Astrocyte of the spinal cord (primary cell): ENCODE results near the gene B4GALT3.
A peak's percentile ranks its signal among the peaks of the same experiment; 100 is the strongest.

ENCODE experiments used
- DNase-seq: peaks from one replicate; pipeline ENCODE4 v3.0.0; 2011; ENCODE audit warnings: low read depth, low spot score
- H3K4me3 ChIP-seq: 2 replicates; pipeline ENCODE4 v1.5.1; 2011; ENCODE audit warnings: low read depth, mild to moderate bottlenecking, low read length, moderate library complexity
- in situ Hi-C: cut with HindIII; loops from 2 replicates; pipeline ENCODE4 v1.10.0; 2017; ENCODE audit warnings: low sequenced_read_pairs
- TF ChIP-seq, protein P1 (sequence below): IDR thresholded peaks from 2 replicates; pipeline ENCODE4 v1.5.1; 2012; ENCODE audit warnings: low read depth, mild to moderate bottlenecking, low read length, inconsistent platforms

The B4GALT3 gene

DNA sequence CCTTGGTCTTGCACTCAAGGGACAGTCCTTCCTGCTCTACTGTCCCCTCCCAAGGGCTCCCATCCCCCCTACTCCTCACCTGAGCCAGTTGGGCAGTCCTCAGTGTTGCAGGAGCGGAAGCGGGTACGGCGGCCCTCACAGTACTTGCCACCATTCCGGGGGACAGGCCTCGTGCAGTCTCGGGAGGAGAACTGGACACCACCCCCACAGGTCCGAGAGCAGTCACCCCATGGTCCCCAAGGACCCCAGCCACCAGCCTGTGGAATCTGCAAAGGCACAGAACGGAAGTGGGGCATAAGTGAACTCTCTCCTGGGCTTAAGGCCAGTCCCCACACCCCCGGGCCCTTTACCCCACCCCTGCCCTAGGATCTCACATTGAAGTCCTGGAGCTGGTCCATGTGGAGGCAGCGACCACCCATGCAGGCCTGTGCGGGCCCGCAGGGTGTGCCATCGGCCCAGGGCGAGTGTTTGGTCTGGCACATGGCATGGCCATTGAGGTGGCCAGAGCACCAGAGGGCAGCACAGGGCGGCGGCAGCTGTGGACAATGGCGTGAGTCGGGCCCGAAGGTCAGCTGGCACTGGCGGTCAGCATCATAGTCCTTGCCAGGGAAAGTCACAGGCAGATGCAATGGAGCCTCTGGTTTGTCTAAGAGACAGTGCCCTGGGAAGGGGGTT is 16.4 kb upstream of the B4GALT3 start:
- DNase-seq: no peak
- H3K4me3 ChIP-seq: no peak overlapping the region
- in situ Hi-C loops: no loop called here
- TF ChIP-seq, protein P1, sequence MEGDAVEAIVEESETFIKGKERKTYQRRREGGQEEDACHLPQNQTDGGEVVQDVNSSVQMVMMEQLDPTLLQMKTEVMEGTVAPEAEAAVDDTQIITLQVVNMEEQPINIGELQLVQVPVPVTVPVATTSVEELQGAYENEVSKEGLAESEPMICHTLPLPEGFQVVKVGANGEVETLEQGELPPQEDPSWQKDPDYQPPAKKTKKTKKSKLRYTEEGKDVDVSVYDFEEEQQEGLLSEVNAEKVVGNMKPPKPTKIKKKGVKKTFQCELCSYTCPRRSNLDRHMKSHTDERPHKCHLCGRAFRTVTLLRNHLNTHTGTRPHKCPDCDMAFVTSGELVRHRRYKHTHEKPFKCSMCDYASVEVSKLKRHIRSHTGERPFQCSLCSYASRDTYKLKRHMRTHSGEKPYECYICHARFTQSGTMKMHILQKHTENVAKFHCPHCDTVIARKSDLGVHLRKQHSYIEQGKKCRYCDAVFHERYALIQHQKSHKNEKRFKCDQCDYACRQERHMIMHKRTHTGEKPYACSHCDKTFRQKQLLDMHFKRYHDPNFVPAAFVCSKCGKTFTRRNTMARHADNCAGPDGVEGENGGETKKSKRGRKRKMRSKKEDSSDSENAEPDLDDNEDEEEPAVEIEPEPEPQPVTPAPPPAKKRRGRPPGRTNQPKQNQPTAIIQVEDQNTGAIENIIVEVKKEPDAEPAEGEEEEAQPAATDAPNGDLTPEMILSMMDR: no peak

DNA sequence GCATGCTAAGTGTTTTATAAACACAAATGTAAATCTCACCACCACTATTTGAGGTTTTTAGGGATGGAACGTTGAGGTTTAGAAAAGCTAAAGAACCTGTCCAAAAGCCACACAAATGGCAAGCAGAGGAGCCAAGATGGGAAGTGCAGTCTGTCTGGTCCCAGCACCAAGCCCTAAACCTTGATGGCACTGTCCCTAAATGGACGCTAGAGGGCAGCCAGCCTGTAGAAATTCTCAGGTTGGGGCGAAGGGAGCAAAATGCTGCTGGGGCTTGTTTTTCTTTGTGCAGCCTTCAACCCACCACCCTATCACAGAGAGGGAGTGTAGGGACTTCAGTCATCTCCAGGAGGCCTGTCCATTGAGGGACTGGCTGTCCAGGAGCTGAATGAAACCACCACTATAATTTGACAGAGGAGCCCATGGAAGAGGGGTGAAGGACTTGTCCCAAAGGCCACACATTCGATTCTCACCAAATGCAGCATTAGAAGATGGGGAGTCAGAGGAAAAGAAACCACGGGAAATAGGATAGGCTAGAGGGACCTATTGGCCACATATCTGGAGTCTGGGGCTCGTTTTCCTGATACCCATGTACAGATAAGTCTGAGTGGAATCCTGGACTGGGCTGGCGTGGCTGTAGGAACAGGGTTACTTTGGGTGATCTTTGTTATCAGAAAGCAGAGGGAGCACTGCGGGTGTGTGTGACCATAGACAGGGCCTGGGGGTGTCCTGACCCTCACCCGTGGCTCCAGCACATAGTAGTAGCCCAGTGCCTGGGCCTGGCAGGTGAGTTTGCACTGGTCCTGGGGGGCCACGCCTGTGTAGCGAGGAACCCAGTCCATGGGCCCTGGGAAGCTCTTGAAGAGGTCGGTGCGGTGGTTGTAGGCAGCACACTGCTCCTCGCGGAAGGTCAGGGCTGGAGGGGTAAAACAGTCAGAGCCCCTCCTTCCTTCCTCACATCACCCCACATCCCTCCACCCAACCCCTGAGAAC is 15.5 kb upstream of the B4GALT3 start:
- TF ChIP-seq, protein P1: peak; percentile 97
- H3K4me3 ChIP-seq: no peak overlapping the region
- peak; percentile 65 for DNase-seq
- in situ Hi-C loops: no loop called here

- TF ChIP-seq, protein P1: no peak
- H3K4me3 ChIP-seq: no peak overlapping the region
- in situ Hi-C loops: no loop called here
- DNase-seq: no peak
Observed at GRCh38 chr1:161191971-161192370, 14.7 kb upstream of the B4GALT3 start.

DNA sequence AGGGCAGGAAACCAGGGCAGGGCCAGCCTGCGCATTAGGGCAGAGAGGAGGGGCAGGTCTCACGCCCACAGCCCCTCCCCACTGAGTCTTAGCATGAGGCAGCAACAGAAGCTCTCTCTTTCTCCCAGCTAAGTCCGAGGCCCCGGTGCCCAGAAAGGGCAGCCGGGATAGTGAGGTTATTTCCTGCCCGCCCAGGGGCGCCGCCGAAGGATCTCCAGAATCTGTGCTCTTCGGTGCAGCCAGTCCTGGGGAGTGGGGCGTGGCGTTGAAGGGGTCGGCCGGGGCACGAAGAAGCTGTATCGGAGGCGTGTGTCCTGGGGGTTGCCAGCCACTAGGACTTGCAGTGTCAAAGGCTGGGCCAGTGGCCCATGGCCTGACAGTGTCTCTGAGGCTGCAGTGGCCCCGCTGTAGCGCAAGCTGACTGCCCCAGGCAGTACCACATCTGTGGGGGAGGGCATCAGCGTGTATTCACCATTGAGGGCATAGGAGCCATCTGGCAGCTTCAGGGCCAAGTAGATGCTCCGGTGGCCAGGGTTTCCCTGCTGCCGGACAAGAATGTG is 13.7 kb upstream of the B4GALT3 start:
- no peak overlapping the region for H3K4me3 ChIP-seq
- no peak for DNase-seq
- in situ Hi-C loops: no loop called here
- TF ChIP-seq, protein P1: no peak

DNA sequence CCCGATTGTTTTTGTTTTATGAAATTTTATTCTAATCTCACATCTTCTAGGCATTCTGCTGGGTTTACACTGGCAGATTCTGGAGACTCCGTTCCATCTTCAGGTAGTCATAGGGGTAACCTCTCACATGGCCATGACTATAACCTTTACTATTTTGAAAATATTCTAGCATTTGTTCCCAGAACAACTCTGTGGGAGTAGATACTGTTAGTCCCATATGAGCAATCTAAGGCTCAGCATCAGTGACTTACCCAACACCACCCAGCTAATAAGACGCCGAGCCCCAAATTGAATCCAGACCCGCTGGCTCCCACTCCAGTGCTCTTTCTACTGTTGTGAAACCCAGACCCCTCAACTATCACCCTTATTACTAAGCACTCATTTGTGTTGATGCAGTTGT is 11.7 kb upstream of the B4GALT3 start:
- no peak for DNase-seq
- H3K4me3 ChIP-seq: no peak overlapping the region
- TF ChIP-seq, protein P1: no peak
- in situ Hi-C loops: no loop called here

DNA sequence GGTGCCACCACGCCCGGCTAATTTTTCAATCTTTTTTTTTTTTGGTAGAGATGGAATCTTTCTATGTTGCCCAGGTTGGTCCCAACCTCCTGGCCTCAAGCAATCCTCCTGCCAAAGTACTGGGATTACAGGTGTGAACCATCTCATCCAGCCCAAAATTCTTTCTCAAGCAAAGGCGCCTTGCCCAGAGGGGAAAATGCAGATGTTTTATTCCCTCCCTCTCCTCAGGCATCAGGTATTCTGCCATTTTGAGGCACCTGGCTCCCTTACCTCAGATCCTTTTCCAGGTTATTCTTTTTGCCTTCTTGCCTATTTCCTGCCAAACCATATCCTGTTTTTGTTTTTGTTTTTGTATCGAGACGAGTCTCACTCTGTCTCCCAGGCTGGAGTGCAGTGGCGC is 11.1 kb upstream of the B4GALT3 start:
- DNase-seq: no peak
- TF ChIP-seq, protein P1: no peak
- H3K4me3 ChIP-seq: no peak overlapping the region
- in situ Hi-C loops: no loop called here
